ENCODE measurements around the gene KCNJ5. TPM values are rescaled to one million over a fixed set of nuclear protein-coding genes. Genes with fewer than 3 reads are reported as not detected.

The KCNJ5 gene
- total RNA-seq, 1 experiment from 2014 or later, result 0.17 TPM

DNA sequence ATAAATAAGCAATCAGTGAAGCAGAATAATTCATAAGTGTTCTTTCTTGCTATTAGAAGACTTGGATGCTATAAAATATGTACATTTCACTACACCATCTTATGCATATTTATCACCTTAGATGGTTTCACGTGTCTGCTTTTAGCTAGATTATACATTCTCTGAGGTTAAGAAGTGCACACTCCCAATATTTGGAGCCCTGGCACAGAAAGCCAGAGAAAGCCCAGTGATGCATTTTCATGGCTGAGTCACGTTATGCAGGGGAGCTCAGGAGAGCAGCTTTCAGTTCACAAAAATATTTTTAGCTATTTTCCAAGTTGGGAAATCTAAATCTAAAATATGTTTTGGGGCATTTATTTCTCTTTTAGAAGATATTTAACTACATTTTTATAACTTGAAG lies 56.6 kb downstream of the KCNJ5 start (continued):
- TF ChIP-seq REST (IDR thresholded peaks at IDR 0.05; ENCODE audit: low read depth) (no peak), EZH2phosphoT487 (IDR thresholded peaks at IDR 0.05; ENCODE audit: borderline replicate concordance) (no peak), TCF7L2 (IDR thresholded peaks at IDR 0.05; ENCODE audit: borderline replicate concordance, extremely low read depth, insufficient read depth, insufficient read length) (no peak), EZH2 (IDR thresholded peaks at IDR 0.05) (no peak), POLR2AphosphoS5 (IDR thresholded peaks at IDR 0.05; ENCODE audit: low read depth, low read length) (no peak), FOSL1 (IDR thresholded peaks at IDR 0.05; ENCODE audit: low read depth) (no peak), CEBPB (IDR thresholded peaks at IDR 0.05; ENCODE audit: low read depth) (no peak)
- TF ChIP-seq, protein P1, sequence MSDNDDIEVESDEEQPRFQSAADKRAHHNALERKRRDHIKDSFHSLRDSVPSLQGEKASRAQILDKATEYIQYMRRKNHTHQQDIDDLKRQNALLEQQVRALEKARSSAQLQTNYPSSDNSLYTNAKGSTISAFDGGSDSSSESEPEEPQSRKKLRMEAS (IDR thresholded peaks at IDR 0.05), result no peak

DNA sequence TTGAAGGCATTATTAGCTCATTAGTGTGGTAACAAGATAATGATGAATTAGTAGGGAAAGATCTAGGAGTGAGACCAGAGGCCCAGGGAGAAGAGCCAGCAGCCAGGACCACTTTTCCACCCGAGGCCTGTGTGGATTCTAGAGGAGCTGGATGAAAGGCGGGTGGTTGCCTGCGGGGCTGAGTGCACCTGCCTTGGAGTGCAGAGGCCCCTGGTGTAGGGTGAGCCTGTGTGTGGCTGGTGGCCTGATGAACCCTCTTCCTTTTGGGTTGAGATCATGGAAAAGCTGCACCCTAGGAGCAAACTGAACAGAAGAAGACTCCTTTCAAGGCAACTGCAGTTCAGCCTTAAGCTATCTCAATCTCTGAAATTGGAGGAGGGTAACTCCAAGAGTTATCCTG lies 57.4 kb downstream of the KCNJ5 start:
- Histone ChIP-seq H3K27me3 (ENCODE audit: insufficient read depth, low read length) (no peaks in the 10 kb centered on the region), H3K36me3 (ENCODE audit: control insufficient read depth in 1 of 2, insufficient read depth in 2 of 2, low read length in 2 of 2) (no peaks in the 10 kb centered on the region), H3K79me2 (ENCODE audit: insufficient read depth, low read length) (no peaks in the 10 kb centered on the region), H3K4me2 (ENCODE audit: low read length) (no peak overlapping the region), H3K9me2 (ENCODE audit: insufficient read depth) (no peaks in the 10 kb centered on the region), H3K9ac (ENCODE audit: low read length) (no peak overlapping the region), H4K20me1 (ENCODE audit: insufficient read depth) (no peaks in the 10 kb centered on the region), H3K4me1 (ENCODE audit: control insufficient read depth in 1 of 2, insufficient read depth in 2 of 2, low read length in 2 of 2) (no peaks in the 10 kb centered on the region), H3K27ac (ENCODE audit: low read depth, low read length) (no peak overlapping the region), H2AFZ (ENCODE audit: low read depth, low read length, poor library complexity, severe bottlenecking) (no peak overlapping the region), H3K9me3 (ENCODE audit: control insufficient read depth in 1 of 2, insufficient read depth in 1 of 2, low read depth in 1 of 2, low read length in 2 of 2) (no peaks in the 10 kb centered on the region), H3K4me3 (replicated peaks in 1 of 2; ENCODE audit: low read depth in 1 of 2, low read length in 2 of 2) (no peak overlapping the region)
- intact Hi-C loops (cut with micrococcal nuclease), result no loop called here
- ATAC-seq (peak; percentile 78), DNase-seq (ENCODE audit: low read depth, low spot score) (no peak)
- CTCF ChIA-PET, result interaction anchor here (0.8 to 4.2 kb wide), 6 partner anchors 8 to 383 kb away, joined by 3 to 61 read pairs (median 4); partner anchors contain the start of gene KCNJ5
- no peak for TF ChIP-seq ATF3 (IDR thresholded peaks at IDR 0.05)
- no peak for TF ChIP-seq SP1 (IDR thresholded peaks at IDR 0.05; ENCODE audit: low read depth)
- TF ChIP-seq RAD21 (IDR thresholded peaks at IDR 0.05; ENCODE audit: low read depth), result peak; percentile 67
- no peak for TF ChIP-seq EZH2 (IDR thresholded peaks at IDR 0.05)
- peak; percentile 29 to 53 (median 39); a peak in 4 of 6 replicates for TF ChIP-seq CTCF (IDR thresholded peaks at IDR 0.05 in 2 of 3, conservative IDR thresholded peaks at IDR 0.05 in 1 of 3; ENCODE audit: borderline replicate concordance in 1 of 3, insufficient read depth in 1 of 3, low read depth in 2 of 3, low read length in 2 of 3)
- TF ChIP-seq, protein P2, sequence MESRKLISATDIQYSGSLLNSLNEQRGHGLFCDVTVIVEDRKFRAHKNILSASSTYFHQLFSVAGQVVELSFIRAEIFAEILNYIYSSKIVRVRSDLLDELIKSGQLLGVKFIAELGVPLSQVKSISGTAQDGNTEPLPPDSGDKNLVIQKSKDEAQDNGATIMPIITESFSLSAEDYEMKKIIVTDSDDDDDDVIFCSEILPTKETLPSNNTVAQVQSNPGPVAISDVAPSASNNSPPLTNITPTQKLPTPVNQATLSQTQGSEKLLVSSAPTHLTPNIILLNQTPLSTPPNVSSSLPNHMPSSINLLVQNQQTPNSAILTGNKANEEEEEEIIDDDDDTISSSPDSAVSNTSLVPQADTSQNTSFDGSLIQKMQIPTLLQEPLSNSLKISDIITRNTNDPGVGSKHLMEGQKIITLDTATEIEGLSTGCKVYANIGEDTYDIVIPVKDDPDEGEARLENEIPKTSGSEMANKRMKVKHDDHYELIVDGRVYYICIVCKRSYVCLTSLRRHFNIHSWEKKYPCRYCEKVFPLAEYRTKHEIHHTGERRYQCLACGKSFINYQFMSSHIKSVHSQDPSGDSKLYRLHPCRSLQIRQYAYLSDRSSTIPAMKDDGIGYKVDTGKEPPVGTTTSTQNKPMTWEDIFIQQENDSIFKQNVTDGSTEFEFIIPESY (IDR thresholded peaks at IDR 0.05; ENCODE audit: extremely low read depth, insufficient replicate concordance, low read length), result no peak
- TF ChIP-seq, protein P1 (IDR thresholded peaks at IDR 0.05), result no peak
- no peak for TF ChIP-seq TCF7L2 (IDR thresholded peaks at IDR 0.05; ENCODE audit: borderline replicate concordance, extremely low read depth, insufficient read depth, insufficient read length)
- no TSS peak for BruUV-seq (replicated peaks)
- RAD21 ChIA-PET (ENCODE audit: low non-redundant PET in 1 of 2, low total read pairs in 2 of 2, uncharacterized antibody in 2 of 2, unreplicated experiment in 2 of 2), result interaction anchor here (1.0 to 1.3 kb wide), 3 partner anchors 58 to 64 kb away, joined by 3 to 5 read pairs (median 4); partner anchors contain the start of gene KCNJ5 (in 1 of the 2)
- POLR2A ChIA-PET, result no interaction called here
